OCI-LY1 (cell line): ENCODE measurements around the gene FAP.

Experiments
- CTCF ChIP-seq: fragments of 200-600 bp; sonication (generic), shearing (Covaris generic); IDR thresholded peaks from 2 replicates; pipeline ENCODE4 v1.5.1; 2017; ENCODE audit warnings: mild to moderate bottlenecking, antibody characterized with exemption, low read length, moderate library complexity, mixed read lengths
- EZH2 ChIP-seq: fragments of 200-600 bp; sonication (generic), shearing (Covaris generic); IDR thresholded peaks from 2 replicates; pipeline ENCODE4 v1.8.0; 2017; ENCODE audit warnings: borderline replicate concordance, mixed run types, mild to moderate bottlenecking, antibody characterized with exemption, low read length, moderate library complexity, mixed read lengths

GRCh38 chr2:162149466-162149865, 93.8 kb downstream of the FAP start:
- TF ChIP-seq CTCF (no peak), EZH2 (no peak)
